H1 (cell line): Measurements from ENCODE around the gene GNB3. TPM values are rescaled to one million over a fixed set of nuclear protein-coding genes. Genes with fewer than 3 reads are reported as not detected.
A peak's percentile ranks its signal among the peaks of the same experiment; 100 is the strongest.

Experiments used
- CTCF ChIA-PET: fragments of 300-600 bp; sonication (Branson Sonifier 250); formaldehyde crosslinking; loops from one replicate; lab custom pipeline; 2021; ENCODE audit not compliant: partially characterized antibody; lab: Charles Lee
- POLR2A ChIA-PET: fragments of 300-600 bp; sonication (Branson Sonifier 250); formaldehyde crosslinking; loops from one replicate; lab custom pipeline; 2021; ENCODE audit warnings: inconsistent platforms; ENCODE audit not compliant: partially characterized antibody; lab: Charles Lee
- DNase-seq, 2 experiments: peaks; one replicate each; pipeline versions ENCODE4 v3.0.0 to v3.0.0-alpha.2; 2010 to 2022; ENCODE audit warnings: low spot score in 2 of 2, low read depth in 1 of 2, mixed read lengths in 1 of 2
- FAIRE-seq: peaks from 2 replicates; lab custom pipeline; 2011; peaks lifted over from hg19 to GRCh38; lab: Jason Lieb, UNC
- H2AFZ ChIP-seq: 2 replicates; pipeline ENCODE4 v1.8.1; 2012; ENCODE audit warnings: low read length, inconsistent platforms
- H2AK5ac ChIP-seq: 2 replicates; pipeline ENCODE4 v1.6.1; 2013; ENCODE audit warnings: low read depth, low read length
- H2BK120ac ChIP-seq: replicated peaks from 2 replicates; pipeline ENCODE3; 2013; ENCODE audit warnings: low read depth, low read length, inconsistent platforms
- H2BK12ac ChIP-seq: 2 replicates; pipeline ENCODE4 v1.6.1; 2013; ENCODE audit warnings: low read depth, low read length
- H2BK15ac ChIP-seq: 2 replicates; pipeline ENCODE4 v1.6.1; 2013; ENCODE audit warnings: low read length
- H2BK20ac ChIP-seq: 2 replicates; pipeline ENCODE4 v1.6.1; 2013; ENCODE audit warnings: low read length
- H2BK5ac ChIP-seq: 2 replicates; pipeline ENCODE4 v1.6.1; 2013; ENCODE audit warnings: low read depth, low read length
- H3K14ac ChIP-seq: 2 replicates; pipeline ENCODE4 v1.6.1; 2013; ENCODE audit warnings: inconsistent platforms; ENCODE audit not compliant: insufficient read length
- H3K18ac ChIP-seq: 2 replicates; pipeline ENCODE4 v1.6.1; 2013; ENCODE audit warnings: low read length; ENCODE audit errors: extremely low read depth
- H3K23ac ChIP-seq: 2 replicates; pipeline ENCODE4 v1.6.1; 2013; ENCODE audit warnings: inconsistent platforms; ENCODE audit not compliant: insufficient read length
- H3K23me2 ChIP-seq: 2 replicates; pipeline ENCODE4 v1.6.1; 2013; ENCODE audit warnings: low read depth, low read length
- H3K27ac ChIP-seq: 2 replicates; pipeline ENCODE4 v1.6.1; 2011; ENCODE audit warnings: low read depth, low read length, inconsistent platforms
- H3K27me3 ChIP-seq, 4 experiments: replicated peaks in 1 of 4; 1 replicate in 1 of 4; 2 replicates in 3 of 4; pipeline versions ENCODE4 v1.6.1 to v1.8.1; 2011 to 2013; ENCODE audit warnings: low read length in 3 of 4, mild to moderate bottlenecking in 3 of 4, inconsistent platforms in 2 of 4, mixed read lengths in 2 of 4, moderate library complexity in 1 of 4; ENCODE audit not compliant: control insufficient read depth in 3 of 4, insufficient read depth in 3 of 4; ENCODE audit errors: extremely low read depth in 1 of 4
- H3K36me3 ChIP-seq, 4 experiments: 2 replicates each; pipeline versions ENCODE4 v1.6.1 to v1.8.1; 2011 to 2013; ENCODE audit warnings: mild to moderate bottlenecking in 4 of 4, low read length in 3 of 4, moderate library complexity in 2 of 4, control low read depth in 1 of 4, inconsistent platforms in 1 of 4; ENCODE audit not compliant: insufficient read depth in 4 of 4, control insufficient read depth in 2 of 4
- H3K4ac ChIP-seq: replicated peaks from 2 replicates; pipeline ENCODE3; 2013; ENCODE audit warnings: low read length, low read depth, mixed read lengths, inconsistent platforms; ENCODE audit not compliant: insufficient read length
- H3K4me1 ChIP-seq, 4 experiments: replicated peaks in 1 of 4; 1 replicate in 1 of 4; 2 replicates in 3 of 4; pipeline versions ENCODE4 v1.6.1 to v1.8.1; 2011 to 2013; ENCODE audit warnings: low read length in 3 of 4, inconsistent platforms in 2 of 4, mixed read lengths in 1 of 4; ENCODE audit not compliant: insufficient read depth in 4 of 4, control insufficient read depth in 3 of 4
- H3K4me2 ChIP-seq, 2 experiments: 2 replicates each; pipeline versions ENCODE4 v1.6.1 to v1.8.1; 2011 to 2013; ENCODE audit warnings: low read depth in 2 of 2, low read length in 2 of 2, control low read depth in 1 of 2, inconsistent platforms in 1 of 2, mild to moderate bottlenecking in 1 of 2; ENCODE audit not compliant: insufficient read depth in 1 of 2
- H3K4me3 ChIP-seq, 4 experiments: fragments of 200-600, 300-600 bp in 1 of 4; sonication (generic), shearing (Covaris generic), sonication (Bioruptor Twin) in 1 of 4; 2 replicates each; pipeline versions ENCODE4 v1.5.1 to v1.8.1; 2011 to 2016; ENCODE audit warnings: low read length in 4 of 4, low read depth in 3 of 4, control low read depth in 2 of 4, inconsistent platforms in 2 of 4, mild to moderate bottlenecking in 2 of 4, mixed read lengths in 1 of 4, moderate library complexity in 1 of 4; ENCODE audit not compliant: insufficient read depth in 2 of 4; ENCODE audit errors: extremely low read depth in 1 of 4
- H3K56ac ChIP-seq: replicated peaks from 2 replicates; pipeline ENCODE3; 2013; ENCODE audit warnings: low read depth, mild to moderate bottlenecking, mixed read lengths, low read length, inconsistent platforms; ENCODE audit not compliant: insufficient read length
- H3K79me1 ChIP-seq: 2 replicates; pipeline ENCODE4 v1.6.1; 2013; ENCODE audit warnings: low read depth, low read length, control low read depth
- H3K79me2 ChIP-seq, 2 experiments: 2 replicates each; pipeline versions ENCODE4 v1.6.1 to v1.8.1; 2012 to 2013; ENCODE audit warnings: low read length in 2 of 2, mild to moderate bottlenecking in 2 of 2, inconsistent platforms in 1 of 2; ENCODE audit not compliant: insufficient read depth in 2 of 2, control insufficient read depth in 1 of 2
- H3K9ac ChIP-seq, 4 experiments: replicated peaks in 1 of 4; 1 replicate in 1 of 4; 2 replicates in 3 of 4; pipeline versions ENCODE4 v1.6.1 to v1.8.1; 2011 to 2013; ENCODE audit warnings: low read depth in 3 of 4, low read length in 3 of 4, control low read depth in 2 of 4, mild to moderate bottlenecking in 2 of 4, moderate library complexity in 2 of 4, inconsistent platforms in 1 of 4; ENCODE audit errors: extremely low read depth in 1 of 4
- H3K9me3 ChIP-seq, 2 experiments: 2 replicates each; pipeline versions ENCODE4 v1.6.1 to v1.8.1; 2012 to 2013; ENCODE audit warnings: mild to moderate bottlenecking in 2 of 2, moderate library complexity in 2 of 2, control low read depth in 1 of 2, inconsistent platforms in 1 of 2, low read depth in 1 of 2, low read length in 1 of 2, mixed read lengths in 1 of 2; ENCODE audit not compliant: insufficient read depth in 2 of 2
- H4K20me1 ChIP-seq, 2 experiments: replicated peaks in 1 of 2; 2 replicates each; pipeline versions ENCODE3 to v1.8.1; 2011 to 2013; ENCODE audit warnings: inconsistent platforms in 2 of 2, low read length in 2 of 2, mild to moderate bottlenecking in 1 of 2; ENCODE audit not compliant: insufficient read depth in 2 of 2, control insufficient read depth in 1 of 2
- H4K5ac ChIP-seq: 2 replicates; pipeline ENCODE4 v1.6.1; 2013; ENCODE audit warnings: low read length, low read depth, mixed read lengths, inconsistent platforms; ENCODE audit not compliant: insufficient read length
- H4K8ac ChIP-seq: 2 replicates; pipeline ENCODE4 v1.8.0; 2013; ENCODE audit warnings: mild to moderate bottlenecking, moderate library complexity, low read length, inconsistent platforms; ENCODE audit not compliant: insufficient read depth; ENCODE audit errors: extremely low read depth
- H4K91ac ChIP-seq: replicated peaks from 2 replicates; pipeline ENCODE3; 2013; ENCODE audit warnings: low read length, mixed read lengths, inconsistent platforms; ENCODE audit not compliant: insufficient read length
- ATF3 ChIP-seq: IDR thresholded peaks from 2 replicates; pipeline ENCODE4 v1.6.1; 2011; ENCODE audit warnings: low read depth, mild to moderate bottlenecking, low read length; ENCODE audit not compliant: insufficient read depth
- CEBPB ChIP-seq: IDR thresholded peaks from 2 replicates; pipeline ENCODE4 v1.6.1; 2012; ENCODE audit warnings: low read depth, low read length
- CHD1 ChIP-seq: IDR thresholded peaks from 2 replicates; pipeline ENCODE4 v1.6.1; 2012; ENCODE audit warnings: low read depth, low read length, improper control_type of control experiment
- CHD2 ChIP-seq: IDR thresholded peaks from 2 replicates; pipeline ENCODE4 v1.6.1; 2012; ENCODE audit warnings: low read length, improper control_type of control experiment
- CREB1 ChIP-seq: IDR thresholded peaks from 2 replicates; pipeline ENCODE4 v1.6.1; 2012; ENCODE audit warnings: inconsistent platforms
- EGR1 ChIP-seq: IDR thresholded peaks from 2 replicates; pipeline ENCODE4 v1.6.1; 2011; ENCODE audit warnings: low read depth, low read length, borderline replicate concordance
- FOSL1 ChIP-seq: IDR thresholded peaks from 2 replicates; pipeline ENCODE4 v1.6.1; 2011; ENCODE audit warnings: mild to moderate bottlenecking, low read depth, low read length, moderate library complexity; ENCODE audit not compliant: insufficient read depth
- HDAC6 ChIP-seq: IDR thresholded peaks from one replicate; pipeline ENCODE4 v1.7.1; 2012; ENCODE audit warnings: low read depth, mild to moderate bottlenecking, inconsistent platforms, low read length, moderate library complexity
- JUN ChIP-seq: IDR thresholded peaks from 2 replicates; pipeline ENCODE4 v1.6.1; 2011; ENCODE audit warnings: low read depth, mild to moderate bottlenecking, improper control_type of control experiment, low read length
- RFX5 ChIP-seq: IDR thresholded peaks from 2 replicates; pipeline ENCODE4 v1.6.1; 2011; ENCODE audit warnings: low read depth, low read length, improper control_type of control experiment, borderline replicate concordance
- YY1 ChIP-seq: IDR thresholded peaks from 2 replicates; pipeline ENCODE4 v1.6.1; 2011; ENCODE audit warnings: low read depth, mild to moderate bottlenecking, low read length
- ZNF274 ChIP-seq: IDR thresholded peaks from 2 replicates; pipeline ENCODE4 v1.7.0; 2012; ENCODE audit warnings: low read length, borderline replicate concordance; ENCODE audit errors: extremely low read depth
- WGBS, 2 experiments: shearing (Covaris generic) in 1 of 2; methylation state at CpG; one replicate each; pipeline versions ENCODE4 v1.1.6 to v1.1.7; 2013 to 2015; ENCODE audit warnings: low lambda C conversion rate in 2 of 2, mixed read lengths in 2 of 2, inconsistent platforms in 1 of 2, low coverage in 1 of 2, missing lambda C conversion rate in 1 of 2; ENCODE audit not compliant: insufficient replicate concordance in 2 of 2, insufficient coverage in 1 of 2, insufficient read length in 1 of 2; ENCODE audit errors: extremely low coverage in 1 of 2, missing lambda C conversion rate in 1 of 2; 5-methylcytosine and 5-hydroxymethylcytosine counted together
- polyA plus RNA-seq, 7 experiments: library from polyadenylated mRNA; depleted of rRNA in 3 of 7; stranded (reverse) in 5 of 7; unstranded in 2 of 7; fragments of >200 nt in 5 of 7; fragments of 200-250 nt in 2 of 7; gene quantifications; 1 replicate in 5 of 7; 2 replicates in 1 of 7; 4 replicates in 1 of 7; pipeline versions ENCODE4 v1.2.1 to v1.2.3, GENCODE V29; 2011 to 2013; ENCODE audit warnings: missing spikeins in 2 of 7, mixed read lengths in 2 of 7
- total RNA-seq: library from RNA; stranded (reverse); fragmentation: NEBNext Ultra II Directional; extraction: Animal tissue kit (Norgen Biotek cat#: 25700); gene quantifications from 2 replicates; pipeline ENCODE4 v1.2.1, GENCODE V29; 2021

GNB3 gene
- total and polyA plus RNA-seq, 2 of the 8 experiments (the other 6 are each of a cell fraction or from before 2014, with no cell fraction given) = 9.9 TPM

DNA sequence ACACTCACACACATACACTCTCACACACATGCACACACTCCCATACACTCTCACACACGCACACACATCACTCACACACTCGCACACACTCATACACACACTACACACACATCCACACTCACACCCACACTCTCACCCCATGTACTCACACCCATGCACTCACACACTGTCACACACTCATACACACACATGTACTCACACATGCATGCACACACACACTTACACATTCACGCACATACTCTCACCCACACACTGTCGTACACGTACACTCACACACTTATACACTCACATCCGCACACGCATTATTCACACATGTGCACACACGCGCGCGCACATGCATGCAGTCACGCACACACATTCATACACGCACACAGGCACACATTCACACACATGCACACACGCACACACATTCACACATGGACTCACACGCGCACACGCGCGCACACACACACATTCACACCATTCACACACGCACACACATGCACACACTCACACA lies 23.0 kb upstream of the GNB3 start:
- peak overlapping the region; percentile 57 for H3K56ac ChIP-seq
- H4K8ac ChIP-seq = no peak overlapping the region; the same call in 1 of the 2 replicates
- H2BK120ac ChIP-seq = peak overlapping the region; percentile 91
- peaks cover 4 to 43% (median 26%) of the 10 kb centered on the region in 4 experiments for H3K4me1 ChIP-seq
- peak overlapping the region; percentile 41 for H3K18ac ChIP-seq
- H2BK20ac ChIP-seq = peak overlapping the region; percentile 68
- peak overlapping the region in 1 of 4 experiments; percentile 60; a peak in 1 of 7 replicates for H3K9ac ChIP-seq
- H3K27ac ChIP-seq = no peak overlapping the region
- H3K14ac ChIP-seq = peak overlapping the region; percentile 13
- H3K4ac ChIP-seq = peak overlapping the region; percentile 100
- H3K4me2 ChIP-seq = peak overlapping the region; percentile 53 to 94; a peak in 3 of 4 replicates
- no peaks in the 10 kb centered on the region for H3K79me2 ChIP-seq
- peak overlapping the region; percentile 55 for H4K5ac ChIP-seq
- H4K20me1 ChIP-seq = peaks cover 0 to 6% of the 10 kb centered on the region in 2 experiments
- peak overlapping the region; percentile 95 for H2BK12ac ChIP-seq
- POLR2A ChIA-PET = interaction anchor here (0.8 to 3.2 kb wide), 8 partner anchors 10 to 57 kb away, joined by 3 to 20 read pairs (median 4); partner anchors contain the start of genes P3H3 and PTMS
- WGBS, 2 experiments = 86 to 100% methylated on average over 7 to 20 of the region's 20 CpGs
- peak overlapping the region; percentile 100 for H4K91ac ChIP-seq
- H3K27me3 ChIP-seq = peaks cover 0 to 6% (median 1%) of the 10 kb centered on the region in 4 experiments; a peak in 4 of 7 replicates
- peak overlapping the region; percentile 60 for H2BK5ac ChIP-seq
- no peak overlapping the region for H2AFZ ChIP-seq
- H3K23ac ChIP-seq = peak overlapping the region; percentile 60
- H3K9me3 ChIP-seq = peaks cover 0 to 2% of the 10 kb centered on the region in 2 experiments; a peak in 1 of 4 replicates
- H2AK5ac ChIP-seq = peak overlapping the region; percentile 100
- FAIRE-seq (no peak), DNase-seq (no peak)
- CTCF ChIA-PET = interaction anchor here (1.4 to 23.7 kb wide), 4 partner anchors 38 to 64 kb away, joined by 3 to 532 read pairs (median 150); partner anchors contain the start of genes CD4, LAG3, MLF2 and PTMS
- no peaks in the 10 kb centered on the region for H3K79me1 ChIP-seq
- peak overlapping the region; percentile 99 for H2BK15ac ChIP-seq
- H3K23me2 ChIP-seq = peaks cover 20% of the 10 kb centered on the region
- no peaks in the 10 kb centered on the region; a peak in 1 of 8 replicates for H3K36me3 ChIP-seq
- peak overlapping the region in 1 of 4 experiments; percentile 46; a peak in 1 of 8 replicates for H3K4me3 ChIP-seq
- TF ChIP-seq CHD1 (no peak), EGR1 (no peak), FOSL1 (no peak), RFX5 (no peak), CEBPB (no peak), ATF3 (no peak), CHD2 (no peak), JUN (no peak), YY1 (no peak), CREB1 (no peak), HDAC6 (no peak), ZNF274 (no peak)
